Endothelial cell of umbilical vein (primary cell): ENCODE data around the gene CDC42EP3. TPM values are rescaled to one million over a fixed set of nuclear protein-coding genes. Genes with fewer than 3 reads are reported as not detected.

Experiments used
- BruUV-seq: library from RNA; stranded (reverse); fragments of 400-500 nt; replicated peaks from 2 replicates; lab custom pipeline; 2021; lab: Mats Ljungman, UMichigan
- CTCF ChIA-PET: fragments of 300-600, 350-600 bp; sonication (Branson Sonifier 250); formaldehyde crosslinking; loops from one replicate; lab custom pipeline; 2021; ENCODE audit warnings: antibody characterized with exemption, inconsistent platforms; lab: Charles Lee
- POLR2A ChIA-PET: fragments of 300-600, 350-600 bp; sonication (Branson Sonifier 250); formaldehyde crosslinking; loops from one replicate; lab custom pipeline; 2021; ENCODE audit warnings: antibody characterized with exemption, inconsistent platforms; lab: Charles Lee
- DNase-seq: peaks from one replicate; pipeline ENCODE4 v3.0.0-alpha.2; 2011; ENCODE audit warnings: low read depth, low spot score
- FAIRE-seq: peaks from 2 replicates; lab custom pipeline; 2011; peaks lifted over from hg19 to GRCh38; lab: Jason Lieb, UNC
- H2AFZ ChIP-seq: 2 replicates; pipeline ENCODE4 v1.6.0; 2012; ENCODE audit warnings: low read depth, low read length, control low read depth, inconsistent platforms
- H3K27ac ChIP-seq: 2 replicates; pipeline ENCODE4 v1.5.1; 2011; ENCODE audit warnings: low read depth, mild to moderate bottlenecking, control low read depth, low read length, moderate library complexity; ENCODE audit not compliant: insufficient read depth
- H3K27me3 ChIP-seq, 2 experiments: 2 replicates each; pipeline versions ENCODE4 v1.6.0 to v1.6.1; 2011; ENCODE audit warnings: low read length in 2 of 2, mixed read lengths in 1 of 2; ENCODE audit not compliant: control insufficient read depth in 2 of 2, insufficient read depth in 2 of 2
- H3K36me3 ChIP-seq, 2 experiments: 2 replicates in 1 of 2; 3 replicates in 1 of 2; pipeline ENCODE4 v1.5.1; 2011; ENCODE audit warnings: low read length in 2 of 2, mild to moderate bottlenecking in 1 of 2, moderate library complexity in 1 of 2; ENCODE audit not compliant: control insufficient read depth in 2 of 2, insufficient read depth in 2 of 2; ENCODE audit errors: extremely low read depth in 1 of 2
- H3K4me1 ChIP-seq: 3 replicates; pipeline ENCODE4 v1.5.1; 2011; ENCODE audit warnings: mild to moderate bottlenecking, low read length; ENCODE audit not compliant: control insufficient read depth, insufficient read depth; ENCODE audit errors: extremely low read depth
- H3K4me2 ChIP-seq: 2 replicates; pipeline ENCODE4 v1.6.1; 2011; ENCODE audit warnings: low read length, control low read depth, mixed read lengths; ENCODE audit not compliant: insufficient read depth
- H3K4me3 ChIP-seq, 3 experiments: fragments of 200-600 bp in 1 of 3; sonication (generic), shearing (Covaris generic) in 1 of 3; replicated peaks in 1 of 3; 2 replicates each; pipeline ENCODE4 v1.5.1; 2011 to 2016; ENCODE audit warnings: control low read depth in 3 of 3, low read length in 3 of 3, mild to moderate bottlenecking in 2 of 3, inconsistent platforms in 1 of 3, low read depth in 1 of 3, moderate library complexity in 1 of 3; ENCODE audit not compliant: insufficient read depth in 1 of 3
- H3K79me2 ChIP-seq: 2 replicates; pipeline ENCODE4 v1.6.0; 2012; ENCODE audit warnings: low read length, inconsistent platforms; ENCODE audit not compliant: control insufficient read depth, insufficient read depth
- H3K9ac ChIP-seq: replicated peaks from 2 replicates; pipeline ENCODE3; 2011; ENCODE audit warnings: low read length, control low read depth; ENCODE audit not compliant: insufficient read depth; ENCODE audit errors: extremely low read depth
- H3K9me1 ChIP-seq: replicated peaks from 3 replicates; pipeline ENCODE4 v1.6.0; 2011; ENCODE audit warnings: mild to moderate bottlenecking, low read length; ENCODE audit not compliant: control insufficient read depth, insufficient read depth; ENCODE audit errors: extremely low read depth
- H3K9me3 ChIP-seq: replicated peaks from 2 replicates; pipeline ENCODE4 v1.5.1; 2012; ENCODE audit warnings: low read length, inconsistent platforms; ENCODE audit not compliant: control insufficient read depth, insufficient read depth
- H4K20me1 ChIP-seq: replicated peaks from 2 replicates; pipeline ENCODE3; 2011; ENCODE audit warnings: mild to moderate bottlenecking, low read length; ENCODE audit not compliant: control insufficient read depth, insufficient read depth; ENCODE audit errors: extremely low read depth
- CTCF ChIP-seq, 2 donors: IDR thresholded peaks; 1 replicate in 1 of 2; 2 replicates in 1 of 2; pipeline ENCODE4 v1.5.1; 2011; ENCODE audit warnings: low read length in 2 of 2, mild to moderate bottlenecking in 2 of 2, moderate library complexity in 2 of 2, control low read depth in 1 of 2, inconsistent platforms in 1 of 2, low read depth in 1 of 2; ENCODE audit not compliant: insufficient read depth in 1 of 2; ENCODE audit errors: extremely low read depth in 1 of 2
- EZH2 ChIP-seq: IDR thresholded peaks from 2 replicates; pipeline ENCODE4 v1.6.1; 2012; ENCODE audit warnings: borderline replicate concordance, low read depth, mild to moderate bottlenecking, moderate library complexity, low read length, inconsistent platforms; ENCODE audit not compliant: severe bottlenecking
- FOS ChIP-seq: IDR thresholded peaks from 2 replicates; pipeline ENCODE4 v1.6.1; 2011; ENCODE audit warnings: mild to moderate bottlenecking, low read length, moderate library complexity, borderline replicate concordance; ENCODE audit not compliant: insufficient read depth
- GATA2 ChIP-seq: IDR thresholded peaks from 2 replicates; pipeline ENCODE4 v1.7.0; 2011; ENCODE audit warnings: low read depth, mild to moderate bottlenecking, moderate library complexity, mixed read lengths, low read length; ENCODE audit not compliant: insufficient read length, insufficient read depth
- JUN ChIP-seq: IDR thresholded peaks from 2 replicates; pipeline ENCODE4 v1.6.1; 2011; ENCODE audit warnings: borderline replicate concordance, low read depth; ENCODE audit not compliant: insufficient read length, insufficient read depth
- MAX ChIP-seq: IDR thresholded peaks from 2 replicates; pipeline ENCODE4 v1.6.1; 2011; ENCODE audit not compliant: insufficient read depth, insufficient read length
- MYC ChIP-seq: IDR thresholded peaks from one replicate; pipeline ENCODE4 v1.6.1; 2011; ENCODE audit warnings: mild to moderate bottlenecking, low read depth, low read length
- POLR2A ChIP-seq: IDR thresholded peaks from 2 replicates; pipeline ENCODE4 v1.6.1; 2012; ENCODE audit warnings: low read depth, mild to moderate bottlenecking, control low read depth, low read length
- POLR2AphosphoS5 ChIP-seq: IDR thresholded peaks from 2 replicates; pipeline ENCODE4 v1.6.1; 2012; ENCODE audit warnings: low read depth, mild to moderate bottlenecking, control low read depth, low read length, moderate library complexity; ENCODE audit not compliant: insufficient read depth
- dilution Hi-C: fragments of 300-500 bp; cut with MboI; formaldehyde crosslinking; loops from one replicate; pipeline ENCODE4 v1.15.0; 2019; ENCODE audit warnings: low sequenced_read_pairs; ENCODE audit not compliant: extremely low pct_ligation_motif_present
- intact Hi-C: fragments of 100-400 bp; cut with micrococcal nuclease; formaldehyde crosslinking; loops from one replicate; pipeline ENCODE4 v1.10.0; 2022
- polyA plus RNA-seq, 4 experiments: library from polyadenylated mRNA; depleted of rRNA in 3 of 4; stranded (reverse) in 3 of 4; unstranded in 1 of 4; fragments of >200 nt; gene quantifications; 2 replicates each; pipeline versions ENCODE4 v1.2.1 to v1.2.3, GENCODE V29; 2011 to 2012; ENCODE audit warnings: missing spikeins in 1 of 4
- total RNA-seq: library from RNA; stranded (reverse); gene quantifications from 2 replicates; pipeline ENCODE4 v1.2.3, GENCODE V29; 2021

CDC42EP3 gene
- total and polyA plus RNA-seq, 2 donors (not counting 3 experiments of a cell fraction or from before 2014, with no cell fraction given): 14.6 to 54.7 TPM

GRCh38 chr2:37682473-37682872 is 11.0 kb upstream of the CDC42EP3 start:
- Histone ChIP-seq H3K27me3 (no peaks in the 10 kb centered on the region), H3K4me2 (no peak overlapping the region), H3K79me2 (no peaks in the 10 kb centered on the region), H3K27ac (no peak overlapping the region), H3K36me3 (no peaks in the 10 kb centered on the region), H3K4me3 (no peak overlapping the region), H3K9ac (no peak overlapping the region), H2AFZ (no peak overlapping the region), H3K9me3 (no peaks in the 10 kb centered on the region), H4K20me1 (no peaks in the 10 kb centered on the region), H3K4me1 (no peaks in the 10 kb centered on the region), H3K9me1 (no peaks in the 10 kb centered on the region)
- TF ChIP-seq FOS: no peak
- TF ChIP-seq MYC: no peak
- no peak for TF ChIP-seq EZH2
- TF ChIP-seq CTCF (IDR thresholded peaks at IDR 0.05; ENCODE audit: extremely low read depth in 1 of 2, insufficient read depth in 1 of 2, low read depth in 1 of 2, low read length in 2 of 2): no peak
- no peak for TF ChIP-seq MAX
- no peak for TF ChIP-seq GATA2
- no peak for TF ChIP-seq JUN
- TF ChIP-seq POLR2A: no peak
- TF ChIP-seq POLR2AphosphoS5: no peak
- CTCF ChIA-PET: interaction anchor here (1.2 to 1.6 kb wide), 2 partner anchors 11 to 150 kb away, joined by 3 read pairs; no protein-coding TSS in a partner anchor
- no peak for FAIRE-seq
- dilution Hi-C loops (no loop called here), intact Hi-C loops (no loop called here)
- BruUV-seq: no TSS peak
- no peak for DNase-seq
- POLR2A ChIA-PET: no interaction called here
